Measurements from ENCODE around the gene PIGW. TPM values are rescaled to one million over a fixed set of nuclear protein-coding genes. Genes with fewer than 3 reads are reported as not detected.
A peak's percentile ranks its signal among the peaks of the same experiment; 100 is the strongest.

PIGW gene
- total and polyA plus RNA-seq, 9 of the 15 experiments (the other 6 are each of a cell fraction or from before 2014, with no cell fraction given), result 9.5 to 33.9 (median 21.2) TPM

DNA sequence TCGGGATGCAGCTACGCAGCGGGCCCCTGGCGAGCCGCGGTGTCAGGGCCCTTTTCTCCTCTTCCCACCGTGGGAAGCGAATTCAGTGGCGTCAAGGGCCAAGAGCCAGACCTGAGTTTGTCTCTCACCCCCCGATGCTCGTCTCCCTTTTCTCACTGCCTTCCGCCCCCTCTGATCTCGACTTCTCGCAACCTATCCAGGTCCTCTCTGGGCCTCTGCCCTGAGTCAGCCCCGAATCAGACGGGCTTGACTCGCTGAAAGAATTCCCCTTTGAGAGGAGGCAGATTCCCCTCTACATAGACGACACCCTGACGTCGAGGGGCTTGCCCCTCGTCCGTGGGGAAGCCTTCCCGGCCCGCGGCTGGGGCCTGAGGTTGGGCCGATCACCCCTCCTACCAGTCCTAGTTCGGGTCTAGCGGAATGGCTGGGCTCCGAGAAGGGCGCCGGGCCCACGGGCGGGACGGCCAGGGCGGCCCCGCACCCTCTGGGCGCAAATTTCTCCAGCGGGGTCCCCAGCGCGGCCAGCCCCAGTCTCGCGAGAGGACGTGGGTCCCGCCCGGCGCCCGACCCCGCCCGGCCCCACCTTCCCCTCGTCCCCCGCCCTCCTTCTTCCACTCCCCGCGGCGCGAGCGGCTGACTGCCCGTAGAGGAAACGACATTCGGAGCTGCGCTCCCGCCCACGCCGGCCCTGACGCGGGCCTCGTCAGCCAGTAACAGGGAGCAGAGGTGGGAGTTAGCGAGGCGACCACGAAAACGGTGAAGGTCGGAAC lies 9.7 kb downstream of the PIGW start, which contains the start of gene GGNBP2 (continued):
- no peak for TF ChIP-seq JUND (IDR thresholded peaks at IDR 0.05; ENCODE audit: borderline replicate concordance, low read depth, low read length)
- TF ChIP-seq JUND (tag; IDR thresholded peaks at IDR 0.05; ENCODE audit: borderline replicate concordance, low read depth, low read length), result 0 out of 3 replicates have a peak, but pooled peaks have one; percentile 5
- no peak for TF ChIP-seq HINFP (tag; conservative IDR thresholded peaks at IDR 0.05; ENCODE audit: low read depth)
- peak; percentile 40 for TF ChIP-seq EP300 (IDR thresholded peaks at IDR 0.05; ENCODE audit: low read length)
- TF ChIP-seq ZKSCAN8 (CRISPR knock-in tag; IDR thresholded peaks at IDR 0.05), result no peak
- TF ChIP-seq CXXC5 (CRISPR knock-in tag; IDR thresholded peaks at IDR 0.05), result peak; percentile 33
- TF ChIP-seq CTBP1 (IDR thresholded peaks at IDR 0.05; ENCODE audit: borderline replicate concordance), result peak; percentile 31; the same call in 1 of the 2 replicates
- peak; percentile 42 to 71; a peak in 1 of 4 replicates for TF ChIP-seq SIN3A (IDR thresholded peaks at IDR 0.05; ENCODE audit: borderline replicate concordance in 2 of 2, control insufficient read depth in 1 of 2, low read depth in 2 of 2, low read length in 2 of 2)
- peak; percentile 19; the same call in 1 of the 2 replicates for TF ChIP-seq ARID2 (IDR thresholded peaks at IDR 0.05)
- peak in 1 of 2 experiments; percentile 54; a peak in 1 of 4 replicates for TF ChIP-seq TRIM24 (IDR thresholded peaks at IDR 0.05)
- 0 out of 2 replicates have a peak, but pooled peaks have one; percentile 12 for TF ChIP-seq JUN (IDR thresholded peaks at IDR 0.05; ENCODE audit: borderline replicate concordance, low read depth, low read length)
- TF ChIP-seq JUN (CRISPR knock-in tag; IDR thresholded peaks at IDR 0.05; ENCODE audit: borderline replicate concordance), result no peak
- no peak for TF ChIP-seq TCF15 (CRISPR knock-in tag; IDR thresholded peaks at IDR 0.05)
- TF ChIP-seq PHF8 (IDR thresholded peaks at IDR 0.05; ENCODE audit: borderline replicate concordance, low read length), result peak; percentile 96
- TF ChIP-seq RCOR1 (IDR thresholded peaks at IDR 0.05; ENCODE audit: borderline replicate concordance in 1 of 2, low read depth in 2 of 2, low read length in 2 of 2), result peak in 1 of 2 experiments; percentile 18; a peak in 1 of 4 replicates
- TF ChIP-seq ETV5 (CRISPR knock-in tag; IDR thresholded peaks at IDR 0.05; ENCODE audit: low read depth), result 0 out of 2 replicates have a peak, but pooled peaks have one; percentile 49
- TF ChIP-seq SP1 (CRISPR knock-in tag; IDR thresholded peaks at IDR 0.05), result 0 out of 2 replicates have a peak, but pooled peaks have one; percentile 60
- TF ChIP-seq ZKSCAN3 (CRISPR knock-in tag; IDR thresholded peaks at IDR 0.05), result no peak
- TF ChIP-seq EWSR1 (IDR thresholded peaks at IDR 0.05; ENCODE audit: borderline replicate concordance, low read depth, partially characterized antibody), result no peak
- TF ChIP-seq, protein P1, sequence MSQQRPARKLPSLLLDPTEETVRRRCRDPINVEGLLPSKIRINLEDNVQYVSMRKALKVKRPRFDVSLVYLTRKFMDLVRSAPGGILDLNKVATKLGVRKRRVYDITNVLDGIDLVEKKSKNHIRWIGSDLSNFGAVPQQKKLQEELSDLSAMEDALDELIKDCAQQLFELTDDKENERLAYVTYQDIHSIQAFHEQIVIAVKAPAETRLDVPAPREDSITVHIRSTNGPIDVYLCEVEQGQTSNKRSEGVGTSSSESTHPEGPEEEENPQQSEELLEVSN (IDR thresholded peaks at IDR 0.05; ENCODE audit: borderline replicate concordance in 1 of 2, extremely low read depth in 1 of 2, insufficient read depth in 1 of 2, insufficient read length in 1 of 2, low read depth in 1 of 2, low read length in 1 of 2, poor library complexity in 1 of 2, severe bottlenecking in 1 of 2), result peak in 1 of 2 experiments; percentile 45
- TF ChIP-seq GTF2E2 (tag; IDR thresholded peaks at IDR 0.05), result peak; percentile 70; the same call in 1 of the 2 replicates
- TF ChIP-seq, protein P2, sequence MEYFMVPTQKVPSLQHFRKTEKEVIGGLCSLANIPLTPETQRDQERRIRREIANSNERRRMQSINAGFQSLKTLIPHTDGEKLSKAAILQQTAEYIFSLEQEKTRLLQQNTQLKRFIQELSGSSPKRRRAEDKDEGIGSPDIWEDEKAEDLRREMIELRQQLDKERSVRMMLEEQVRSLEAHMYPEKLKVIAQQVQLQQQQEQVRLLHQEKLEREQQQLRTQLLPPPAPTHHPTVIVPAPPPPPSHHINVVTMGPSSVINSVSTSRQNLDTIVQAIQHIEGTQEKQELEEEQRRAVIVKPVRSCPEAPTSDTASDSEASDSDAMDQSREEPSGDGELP (CRISPR knock-in tag; IDR thresholded peaks at IDR 0.05; ENCODE audit: borderline replicate concordance), result 0 out of 2 replicates have a peak, but pooled peaks have one; percentile 31
- TF ChIP-seq SUPT5H (IDR thresholded peaks at IDR 0.05), result peak; percentile 80
